Stimulated activated CD8-positive, alpha-beta memory T cell treated with anti-CD3 and anti-CD28 coated beads, Interleukin-15, amount 100 ng/mL, for 4 hours (primary cell): ENCODE measurements around the gene WIF1.

Source experiments
- DNase-seq, 2 donors: peaks; one replicate each; pipeline ENCODE4 v3.0.0-alpha.2; 2020; ENCODE audit warnings: low read depth in 2 of 2

WIF1 gene

DNA sequence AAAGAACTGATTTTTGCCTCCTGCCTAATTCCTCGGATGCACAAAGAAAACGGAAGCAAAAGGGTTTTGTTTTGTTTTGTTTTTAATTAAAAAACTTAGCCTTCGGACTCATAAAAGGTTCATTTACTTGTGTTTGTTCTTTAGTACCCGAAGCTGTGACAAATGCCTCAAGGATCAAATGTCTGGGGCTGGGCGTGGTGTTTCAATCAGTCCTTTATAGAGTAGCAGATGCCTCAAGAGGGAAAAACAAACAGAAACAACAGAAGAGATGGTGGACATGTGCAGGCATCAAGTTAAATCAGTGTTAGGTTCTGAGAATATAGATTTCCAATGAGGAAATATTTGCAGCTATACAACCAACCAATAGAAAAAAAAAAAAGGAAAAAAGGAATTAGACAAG, 1.6 kb upstream of the WIF1 start:
- no peak for DNase-seq

GRCh38 chr12:65121956-65122469, 908 bp upstream of the WIF1 start:
- DNase-seq: no peak

- DNase-seq: no peak
These were observed 2.0 kb downstream of the WIF1 start for GRCh38 chr12:65119063-65119462.

DNA sequence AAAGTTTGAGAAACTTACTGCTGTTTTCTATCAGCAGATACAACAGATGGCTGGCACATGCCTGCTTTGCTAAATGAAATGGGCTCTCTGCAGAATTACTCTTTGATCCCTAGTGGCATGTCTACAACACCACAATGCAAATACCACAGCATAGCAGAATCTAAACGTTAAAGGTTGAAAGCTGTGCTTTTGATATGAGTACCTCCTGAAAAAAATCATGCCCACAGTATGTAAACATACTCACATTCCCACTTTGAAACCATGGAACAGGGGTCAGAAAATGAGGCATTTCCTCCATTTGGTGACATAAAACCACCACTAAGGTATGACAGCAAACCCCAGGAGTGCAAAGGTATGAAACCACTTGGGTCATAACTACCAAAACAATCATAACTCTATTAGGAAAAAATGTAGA, 7.5 kb downstream of the WIF1 start:
- no peak for DNase-seq

DNA sequence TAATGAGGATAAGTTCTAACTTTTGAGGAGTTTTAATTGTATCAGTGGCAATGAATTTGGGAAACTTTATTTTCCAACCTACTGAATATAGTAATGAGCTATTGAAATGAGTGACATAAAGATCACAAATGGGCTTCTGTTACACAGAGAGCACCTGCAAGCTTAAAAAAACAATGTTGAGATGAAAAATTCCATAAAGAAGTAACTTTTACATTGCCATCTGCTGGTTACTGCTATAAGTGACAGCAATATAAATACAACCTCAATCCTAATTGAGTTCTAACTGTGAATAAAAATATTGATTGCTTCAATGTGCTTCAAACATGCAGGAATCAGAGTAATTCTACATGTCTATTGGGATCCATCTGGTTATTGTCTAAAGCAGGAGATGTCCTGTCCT, 14.2 kb downstream of the WIF1 start:
- no peak for DNase-seq

GRCh38 chr12:65100140-65100539, 21.0 kb downstream of the WIF1 start:
- DNase-seq: no peak

- DNase-seq: no peak
These were observed 21.9 kb downstream of the WIF1 start for GRCh38 chr12:65099182-65099581.

DNA sequence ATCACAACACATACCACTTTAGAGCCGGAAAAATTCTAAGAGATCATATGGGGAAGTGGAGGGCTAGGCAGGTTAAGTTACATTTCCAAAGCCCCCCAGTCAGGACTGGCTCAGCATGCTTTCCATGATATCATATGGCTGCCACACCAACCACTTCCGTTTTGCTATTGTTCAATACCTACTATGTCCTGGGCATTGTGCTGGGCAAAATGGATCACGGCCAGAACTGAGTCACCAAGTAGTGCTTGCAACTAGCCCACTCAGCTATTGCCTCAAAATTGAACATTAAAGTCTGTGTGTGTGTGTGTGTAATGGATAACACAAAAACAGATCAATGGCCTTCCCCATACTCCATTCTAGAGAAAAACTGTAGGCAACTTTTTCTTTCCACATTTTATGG, 22.7 kb downstream of the WIF1 start:
- DNase-seq: no peak

- no peak for DNase-seq
These were observed 26.4 kb downstream of the WIF1 start for GRCh38 chr12:65094722-65095121.

GRCh38 chr12:65093606-65094005, 27.5 kb downstream of the WIF1 start:
- no peak for DNase-seq

- DNase-seq: no peak
These were observed 30.6 kb downstream of the WIF1 start for GRCh38 chr12:65090461-65090860.

DNA sequence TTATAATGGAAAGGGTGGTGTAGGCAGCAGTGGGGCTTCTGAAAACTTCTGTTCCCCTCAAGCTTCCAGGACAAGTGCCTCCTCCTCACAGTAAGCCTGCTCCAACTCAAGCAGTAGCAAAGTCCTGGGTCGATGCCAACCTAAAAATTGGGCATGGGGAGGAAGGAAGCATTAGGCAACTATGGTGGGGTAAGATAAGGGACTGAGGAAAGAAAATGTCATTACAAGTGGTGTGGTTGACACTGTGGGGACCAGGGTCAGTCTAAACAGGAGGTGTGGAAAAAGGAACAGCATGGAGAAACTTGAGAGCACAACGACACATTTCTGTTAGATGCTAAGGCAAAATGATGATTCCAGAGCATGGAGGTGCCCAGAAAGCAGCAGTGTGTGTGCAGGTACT, 34.9 kb downstream of the WIF1 start:
- no peak for DNase-seq

DNA sequence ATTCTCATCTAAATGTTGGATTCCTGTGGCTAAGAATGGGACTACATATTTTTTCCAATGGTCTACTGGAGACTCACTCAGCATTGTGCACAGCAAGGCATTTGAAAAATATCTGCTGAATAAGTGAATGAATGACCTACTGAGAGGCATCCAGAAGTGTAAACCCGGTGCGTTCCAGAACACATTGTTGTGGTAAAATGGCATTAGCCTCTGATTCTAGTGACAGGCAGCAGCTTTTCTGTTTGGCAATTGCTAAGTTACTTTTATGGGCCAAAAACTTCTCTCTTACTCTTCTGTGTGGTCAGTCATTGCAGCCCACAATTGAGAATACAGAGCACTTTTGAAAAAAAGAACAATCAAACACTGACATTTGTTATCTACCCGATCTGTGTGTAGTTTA, 36.5 kb downstream of the WIF1 start:
- no peak for DNase-seq

GRCh38 chr12:65083581-65083980, 37.5 kb downstream of the WIF1 start:
- DNase-seq: no peak

- no peak for DNase-seq
These were observed 38.7 kb downstream of the WIF1 start for GRCh38 chr12:65082406-65082805.

GRCh38 chr12:65081496-65081895, 39.6 kb downstream of the WIF1 start:
- DNase-seq: no peak

GRCh38 chr12:65074932-65075331, 46.2 kb downstream of the WIF1 start:
- DNase-seq: no peak

DNA sequence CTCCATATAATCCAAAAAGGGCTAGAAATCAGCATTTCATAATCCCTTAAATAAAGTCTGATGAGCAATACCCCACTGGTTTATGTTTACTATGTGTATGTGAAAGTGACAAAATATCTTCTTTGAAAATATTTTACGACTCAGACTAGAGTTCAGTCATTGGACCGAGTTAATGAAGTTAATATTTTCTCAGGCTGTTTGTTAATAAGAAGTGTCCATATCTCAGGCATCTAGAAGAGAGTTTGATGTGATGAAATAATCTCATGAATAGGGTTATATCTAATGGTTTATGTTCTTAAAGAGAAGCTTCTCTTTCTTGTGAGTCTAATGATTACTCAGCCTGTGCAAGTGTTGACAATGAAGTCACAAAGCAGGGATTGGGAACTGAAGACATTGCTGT, 51.8 kb downstream of the WIF1 start:
- no peak for DNase-seq

GRCh38 chr12:65067383-65067782, 53.7 kb downstream of the WIF1 start:
- DNase-seq: no peak

GRCh38 chr12:65055859-65056258, 65.2 kb downstream of the WIF1 start:
- DNase-seq: no peak

DNA sequence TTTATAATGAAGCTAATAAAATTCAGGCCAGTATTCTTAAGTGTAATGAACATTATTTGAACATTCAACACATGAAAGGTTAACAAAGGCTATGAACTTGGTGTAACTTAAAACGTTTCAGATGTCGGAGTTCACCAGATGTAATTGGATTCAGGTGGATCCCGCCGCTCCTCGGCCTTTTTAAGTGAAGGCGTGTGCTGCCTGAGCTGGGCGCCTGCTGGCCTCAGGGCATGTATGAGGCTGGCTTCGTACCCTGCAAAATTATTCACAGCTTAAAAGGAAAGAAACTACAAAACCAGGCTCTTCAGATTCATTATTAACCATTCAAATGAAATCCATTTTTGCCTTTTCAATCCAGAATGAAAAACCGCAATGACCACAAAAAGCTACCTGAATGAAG, 69.9 kb downstream of the WIF1 start:
- no peak for DNase-seq

GRCh38 chr12:65045269-65045668, 75.8 kb downstream of the WIF1 start:
- DNase-seq: no peak

DNA sequence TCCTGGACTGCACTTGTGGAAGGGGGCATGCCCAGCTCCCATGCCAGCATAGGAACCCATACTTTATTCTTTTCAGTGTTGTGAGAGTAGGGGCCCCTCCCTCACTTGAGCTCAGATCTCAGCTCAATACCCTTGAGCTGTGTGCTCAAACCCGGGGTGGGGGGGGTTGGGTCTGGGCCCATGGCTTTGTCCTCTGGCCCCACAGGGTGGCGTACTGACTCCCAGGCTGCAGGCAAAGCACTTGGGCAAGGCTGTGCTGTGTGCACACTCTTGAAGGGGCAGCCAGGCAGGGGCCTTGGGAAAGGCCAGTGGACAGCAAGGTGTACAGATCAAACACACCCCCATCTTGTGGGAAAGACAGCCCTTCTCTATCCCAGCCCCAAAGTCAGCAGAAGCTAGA, 81.8 kb downstream of the WIF1 start:
- no peak for DNase-seq

GRCh38 chr12:65025136-65025535, 96.0 kb downstream of the WIF1 start:
- no peak for DNase-seq

DNA sequence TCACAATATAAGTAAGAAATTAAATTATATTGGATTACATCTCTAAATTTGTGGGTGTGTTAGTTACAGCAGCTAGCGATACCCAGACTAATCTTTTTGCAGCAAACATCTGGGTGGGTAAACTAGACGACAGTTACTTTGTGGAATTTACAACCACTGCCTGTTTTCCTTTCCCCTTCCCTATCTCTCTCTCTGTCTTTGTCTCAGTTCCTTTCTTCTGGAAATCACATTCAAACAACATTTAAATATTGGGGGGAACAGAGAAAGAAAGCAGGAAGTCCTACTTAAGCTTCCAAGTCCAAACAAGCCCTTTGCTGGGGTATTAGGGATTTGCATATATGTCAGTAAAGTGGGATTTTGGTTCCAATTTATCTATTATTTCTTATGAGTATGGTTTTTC, 97.6 kb downstream of the WIF1 start:
- DNase-seq: no peak
